C4-2B (cell line): ENCODE measurements around the gene TANC2.
"Not testable (repeated sequence)": the region's sequence is repeated elsewhere in the genome, so short reads cannot be mapped to it uniquely, and the experiment has no call there.

Experiments
- H3K27ac ChIP-seq: fragments of 450-650 bp; 2 replicates; pipeline ENCODE4 v1.5.1; 2017
- CTCF ChIP-seq: fragments of 450-650 bp; conservative IDR thresholded peaks from 2 replicates; pipeline ENCODE4 v1.5.1; 2017; ENCODE audit warnings: mild to moderate bottlenecking
- ZFX ChIP-seq: fragments of 450-650 bp; IDR thresholded peaks from 2 replicates; pipeline ENCODE4 v1.6.1; 2017

TANC2 gene

GRCh38 chr17:62974788-62975187, 8.8 kb downstream of the TANC2 start:
- no peak overlapping the region for H3K27ac ChIP-seq
- TF ChIP-seq CTCF (no peak), ZFX (no peak)

GRCh38 chr17:62975206-62975605, 9.2 kb downstream of the TANC2 start:
- TF ChIP-seq ZFX (no peak), CTCF (no peak)

GRCh38 chr17:62976643-62977231, 10.7 kb downstream of the TANC2 start:
- not testable (repeated sequence) for H3K27ac ChIP-seq

More at GRCh38 chr17:62975206-62975605, 9.2 kb downstream of the TANC2 start:
- no peak overlapping the region for H3K27ac ChIP-seq

- no peak overlapping the region for H3K27ac ChIP-seq
- TF ChIP-seq CTCF (no peak), ZFX (no peak)
Measured at GRCh38 chr17:62980842-62981241, 14.8 kb downstream of the TANC2 start.

GRCh38 chr17:62981933-62982332, 15.9 kb downstream of the TANC2 start:
- H3K27ac ChIP-seq: no peak overlapping the region
- TF ChIP-seq CTCF: no peak
- TF ChIP-seq ZFX: no peak

GRCh38 chr17:62984801-62985200, 18.8 kb downstream of the TANC2 start:
- TF ChIP-seq ZFX (no peak), CTCF (no peak)
- no peak overlapping the region for H3K27ac ChIP-seq

GRCh38 chr17:62986549-62986948, 20.5 kb downstream of the TANC2 start:
- TF ChIP-seq ZFX (no peak), CTCF (no peak)
- H3K27ac ChIP-seq: no peak overlapping the region

- TF ChIP-seq CTCF (peak; percentile 44), ZFX (no peak)
- H3K27ac ChIP-seq: no peak overlapping the region
Measured at GRCh38 chr17:62987136-62987535, 21.1 kb downstream of the TANC2 start.
